HG03159 (cell line): Measurements from ENCODE around the gene IQSEC3.
"Not testable (repeated sequence)": the region's sequence is repeated elsewhere in the genome, so short reads cannot be mapped to it uniquely, and the experiment has no call there.

Experiments
- ATAC-seq: cut with Tn5 transposase; IDR thresholded peaks from one replicate; pipeline ENCODE4 v1.9.1; 2021; ENCODE audit warnings: mild to moderate bottlenecking, moderate library complexity; ENCODE audit not compliant: unreplicated experiment

IQSEC3 gene

GRCh38 chr12:177336-177979, 110.9 kb downstream of the IQSEC3 start:
- no peak for ATAC-seq

- no peak for ATAC-seq
Measured at GRCh38 chr12:177980-178828, 111.6 kb downstream of the IQSEC3 start.

- ATAC-seq: no peak
Measured at GRCh38 chr12:178829-179109, 112.2 kb downstream of the IQSEC3 start.

GRCh38 chr12:179131-179884, 112.7 kb downstream of the IQSEC3 start:
- no peak for ATAC-seq

GRCh38 chr12:179885-180284, 113.3 kb downstream of the IQSEC3 start:
- ATAC-seq: no peak

- ATAC-seq: no peak
Measured at GRCh38 chr12:180445-180844, 113.9 kb downstream of the IQSEC3 start.

GRCh38 chr12:181921-182320, 115.4 kb downstream of the IQSEC3 start:
- ATAC-seq: no peak

GRCh38 chr12:182381-182892, 115.9 kb downstream of the IQSEC3 start:
- ATAC-seq: no peak

- ATAC-seq: no peak
Measured at GRCh38 chr12:184811-185575, 118.4 kb downstream of the IQSEC3 start.

- no peak for ATAC-seq
Measured at GRCh38 chr12:185576-185955, 119.0 kb downstream of the IQSEC3 start.

- no peak for ATAC-seq
Measured at GRCh38 chr12:186006-186625, 119.5 kb downstream of the IQSEC3 start.

GRCh38 chr12:187986-188909, 121.7 kb downstream of the IQSEC3 start:
- ATAC-seq: not testable (repeated sequence)

GRCh38 chr12:188910-189621, 122.5 kb downstream of the IQSEC3 start:
- ATAC-seq: no peak

GRCh38 chr12:189622-189962, 123.0 kb downstream of the IQSEC3 start:
- ATAC-seq: no peak

- no peak for ATAC-seq
Measured at GRCh38 chr12:190881-191280, 124.3 kb downstream of the IQSEC3 start.

- ATAC-seq: no peak
Measured at GRCh38 chr12:191541-191940, 125.0 kb downstream of the IQSEC3 start.

- ATAC-seq: no peak
Measured at GRCh38 chr12:193261-193660, 126.7 kb downstream of the IQSEC3 start.

GRCh38 chr12:194276-194675, 127.7 kb downstream of the IQSEC3 start:
- no peak for ATAC-seq

GRCh38 chr12:195156-195555, 128.6 kb downstream of the IQSEC3 start:
- ATAC-seq: no peak
